ENCODE data around the gene NXPE4. TPM values are rescaled to one million over a fixed set of nuclear protein-coding genes. Genes with fewer than 3 reads are reported as not detected.
"Not testable (repeated sequence)": the region's sequence is repeated elsewhere in the genome, so short reads cannot be mapped to it uniquely, and the experiment has no call there.

Gene NXPE4
- total and polyA plus RNA-seq, 12 donors = not detected

- H3K36me3 ChIP-seq = no peaks in the 10 kb centered on the region
- H3K27ac ChIP-seq = no peak overlapping the region
- H3K27me3 ChIP-seq = no peaks in the 10 kb centered on the region
- DNase-seq (no peak), ATAC-seq (no peak)
- intact Hi-C loops (cut with DNase I) = loop anchor here in 1 of 10 donors (10.0 kb wide), 1 partner anchor 271 kb away; no protein-coding TSS in a partner anchor
- H3K4me1 ChIP-seq = no peaks in the 10 kb centered on the region
- H3K9me3 ChIP-seq = peaks cover 0 to 98% (median 0%) of the 10 kb centered on the region in 11 donors
- TF ChIP-seq, protein P1, sequence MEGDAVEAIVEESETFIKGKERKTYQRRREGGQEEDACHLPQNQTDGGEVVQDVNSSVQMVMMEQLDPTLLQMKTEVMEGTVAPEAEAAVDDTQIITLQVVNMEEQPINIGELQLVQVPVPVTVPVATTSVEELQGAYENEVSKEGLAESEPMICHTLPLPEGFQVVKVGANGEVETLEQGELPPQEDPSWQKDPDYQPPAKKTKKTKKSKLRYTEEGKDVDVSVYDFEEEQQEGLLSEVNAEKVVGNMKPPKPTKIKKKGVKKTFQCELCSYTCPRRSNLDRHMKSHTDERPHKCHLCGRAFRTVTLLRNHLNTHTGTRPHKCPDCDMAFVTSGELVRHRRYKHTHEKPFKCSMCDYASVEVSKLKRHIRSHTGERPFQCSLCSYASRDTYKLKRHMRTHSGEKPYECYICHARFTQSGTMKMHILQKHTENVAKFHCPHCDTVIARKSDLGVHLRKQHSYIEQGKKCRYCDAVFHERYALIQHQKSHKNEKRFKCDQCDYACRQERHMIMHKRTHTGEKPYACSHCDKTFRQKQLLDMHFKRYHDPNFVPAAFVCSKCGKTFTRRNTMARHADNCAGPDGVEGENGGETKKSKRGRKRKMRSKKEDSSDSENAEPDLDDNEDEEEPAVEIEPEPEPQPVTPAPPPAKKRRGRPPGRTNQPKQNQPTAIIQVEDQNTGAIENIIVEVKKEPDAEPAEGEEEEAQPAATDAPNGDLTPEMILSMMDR (IDR thresholded peaks at IDR 0.05) = no peak
- no peak overlapping the region for H3K4me3 ChIP-seq
- 87 to 89% methylated on average over 17 of the region's 17 CpGs for WGBS, 2 donors
These were observed 20.1 kb upstream of the NXPE4 start for GRCh38 chr11:114615448-114616361.

- WGBS, 2 donors = 90 to 94% methylated on average over 11 of the region's 11 CpGs
- ATAC-seq = no peak
- intact Hi-C loops (cut with DNase I) = loop anchor here in 1 of 10 donors (10.0 kb wide), 1 partner anchor 269 kb away; no protein-coding TSS in a partner anchor
These were observed 18.6 kb upstream of the NXPE4 start for GRCh38 chr11:114614127-114614720.

DNA sequence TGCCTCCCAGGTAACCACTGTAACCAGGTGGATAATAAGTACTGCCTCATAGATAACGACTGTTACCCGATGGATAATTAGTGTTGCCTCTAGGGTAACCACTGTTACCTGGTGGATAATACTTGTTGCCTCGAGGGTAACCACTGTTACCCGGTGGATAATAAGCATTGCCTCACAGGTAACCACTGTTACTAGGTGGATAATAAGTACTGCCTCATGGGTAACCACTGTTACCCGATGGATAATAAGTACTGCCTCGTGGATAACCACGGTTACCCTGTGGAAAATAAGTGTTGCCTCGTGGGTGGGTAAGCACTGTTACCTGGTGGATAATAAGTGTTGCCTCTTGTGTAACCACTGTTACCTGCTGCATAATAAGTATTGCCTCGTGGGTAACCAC is 17.5 kb upstream of the NXPE4 start:
- WGBS, 2 donors = 88 to 93% methylated on average over 9 of the region's 9 CpGs
- ATAC-seq, DNase-seq, H3K36me3 ChIP-seq, H3K27me3 ChIP-seq, H3K27ac ChIP-seq, H3K4me1 ChIP-seq, H3K4me3 ChIP-seq: not testable (repeated sequence)
- intact Hi-C loops (cut with DNase I) = loop anchor here in 1 of 10 donors (10.0 kb wide), 1 partner anchor 268 kb away; no protein-coding TSS in a partner anchor
- peaks cover 0 to 98% (median 0%) of the 10 kb centered on the region in 11 donors for H3K9me3 ChIP-seq

More at GRCh38 chr11:114614127-114614720, 18.6 kb upstream of the NXPE4 start:
- TF ChIP-seq, protein P1 (IDR thresholded peaks at IDR 0.05) = no peak
- no peaks in the 10 kb centered on the region for H3K4me1 ChIP-seq
- H3K4me3 ChIP-seq = no peak overlapping the region
- DNase-seq = no peak
- no peaks in the 10 kb centered on the region for H3K36me3 ChIP-seq
- no peaks in the 10 kb centered on the region for H3K27me3 ChIP-seq
- no peak overlapping the region for H3K27ac ChIP-seq
- H3K9me3 ChIP-seq = peaks cover 0 to 98% (median 0%) of the 10 kb centered on the region in 11 donors

DNA sequence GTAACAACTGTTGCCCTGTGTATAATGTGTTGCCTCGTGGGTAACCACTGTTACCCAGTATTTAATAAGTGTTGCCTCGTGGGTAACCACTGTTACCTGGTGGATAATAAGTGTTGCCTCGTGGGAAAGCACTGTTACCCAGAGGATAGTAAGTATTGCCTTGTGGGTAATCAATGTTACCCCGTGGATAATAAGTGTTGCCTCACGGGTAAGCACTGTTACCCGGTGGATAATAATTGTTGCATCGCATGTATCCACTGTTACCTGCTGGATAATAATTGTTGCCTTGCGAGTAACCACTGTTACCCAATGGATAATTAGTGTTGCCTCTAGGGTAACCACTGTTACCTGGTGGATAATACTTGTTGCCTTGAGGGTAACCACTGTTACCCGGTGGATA is 17.1 kb upstream of the NXPE4 start:
- TF ChIP-seq, protein P1 (IDR thresholded peaks at IDR 0.05) = no peak
- intact Hi-C loops (cut with DNase I) = loop anchor here in 1 of 10 donors (10.0 kb wide), 1 partner anchor 268 kb away; no protein-coding TSS in a partner anchor
- Histone ChIP-seq H3K4me1 (no peaks in the 10 kb centered on the region), H3K9me3 (peaks cover 0 to 98% (median 0%) of the 10 kb centered on the region in 11 donors), H3K36me3 (no peaks in the 10 kb centered on the region), H3K27ac (no peak overlapping the region), H3K27me3 (no peaks in the 10 kb centered on the region), H3K4me3 (no peak overlapping the region)
- DNase-seq (no peak), ATAC-seq (no peak)
- 90 to 91% methylated on average over 9 of the region's 9 CpGs for WGBS, 2 donors

- not testable (repeated sequence) for H3K36me3 ChIP-seq, H3K27me3 ChIP-seq, H3K4me3 ChIP-seq, H3K4me1 ChIP-seq, H3K27ac ChIP-seq, DNase-seq, ATAC-seq
- intact Hi-C loops (cut with DNase I) = loop anchor here in 1 of 10 donors (10.0 kb wide), 1 partner anchor 267 kb away; no protein-coding TSS in a partner anchor
- 92 to 93% methylated on average over 9 of the region's 9 CpGs for WGBS, 2 donors
- peaks cover 0 to 98% (median 0%) of the 10 kb centered on the region in 11 donors for H3K9me3 ChIP-seq
These were observed 16.6 kb upstream of the NXPE4 start for GRCh38 chr11:114612199-114612598.
